K562 (cell line): ENCODE measurements around the gene CTSS. TPM values are rescaled to one million over a fixed set of nuclear protein-coding genes. Genes with fewer than 3 reads are reported as not detected.
"Not testable (repeated sequence)": the region's sequence is repeated elsewhere in the genome, so short reads cannot be mapped to it uniquely, and the experiment has no call there.

Experiments
- DDX20 ChIP-seq: fragments of 450-650 bp; IDR thresholded peaks from 2 replicates; pipeline ENCODE4 v1.6.1; 2016; ENCODE audit warnings: missing genetic modification characterization, low read depth, mild to moderate bottlenecking, missing compliant biosample characterization, moderate library complexity
- PTRF ChIP-seq: fragments of 450-650 bp; IDR thresholded peaks from 2 replicates; pipeline ENCODE4 v1.6.1; 2016; ENCODE audit warnings: mild to moderate bottlenecking, missing genetic modification characterization, missing compliant biosample characterization
- PYGO2 ChIP-seq: fragments of 450-650 bp; IDR thresholded peaks from 2 replicates; pipeline ENCODE4 v1.6.1; 2016; ENCODE audit warnings: mild to moderate bottlenecking, missing genetic modification characterization, moderate library complexity, missing compliant biosample characterization
- TEAD1 ChIP-seq, 2 experiments: fragments of 450-650 bp in 1 of 2; sonication (generic) in 1 of 2; formaldehyde crosslinking; IDR thresholded peaks; 2 replicates each; pipeline versions ENCODE4 v1.4.0 to v1.8.0; 2020 to 2022; ENCODE audit warnings: mild to moderate bottlenecking in 2 of 2, missing genetic modification reagents in 1 of 2
- ZNF354B ChIP-seq: fragments of 250-450 bp; sonication (Bioruptor Pico); IDR thresholded peaks from 2 replicates; pipeline ENCODE4 v1.4.0; 2020
- ZNF41 ChIP-seq: fragments of 250-450 bp; sonication (Bioruptor Pico); conservative IDR thresholded peaks from 2 replicates; pipeline ENCODE4 v1.4.0; 2020; ENCODE audit warnings: mild to moderate bottlenecking
- polyA plus RNA-seq, 8 experiments: library from polyadenylated mRNA; depleted of rRNA in 4 of 8; stranded (reverse) in 5 of 8; unstranded in 3 of 8; fragments of >200 nt; fragmentation: Nextera tagmentation in 2 of 8; fragmentation: Illumina TruSeq in 1 of 8; extraction: Ambion mirVana in 2 of 8; extraction: Trizol in 1 of 8; gene quantifications; 2 replicates each; pipeline versions ENCODE4 v1.2.1 to v1.2.3, GENCODE V29; 2011 to 2014; ENCODE audit warnings: inconsistent platforms in 1 of 8, missing spikeins in 1 of 8
- total RNA-seq, 7 experiments: library from RNA; depleted of rRNA in 6 of 7; stranded (reverse); fragments of >200 nt in 6 of 7; fragmentation: Illumina TruSeq in 2 of 7; extraction: Trizol in 2 of 7; gene quantifications; 2 replicates each; pipeline versions ENCODE4 v1.2.1 to v1.2.3, GENCODE V29; 2011 to 2021; ENCODE audit warnings: low replicate concordance in 1 of 7
- TF ChIP-seq, protein P1 (sequence below), 2 experiments: IDR thresholded peaks in 1 of 2; conservative IDR thresholded peaks in 1 of 2; 2 replicates each; pipeline ENCODE4 v1.6.1; 2016; ENCODE audit warnings: low read depth in 2 of 2, mild to moderate bottlenecking in 1 of 2, missing compliant biosample characterization in 1 of 2, missing genetic modification characterization in 1 of 2, moderate library complexity in 1 of 2
- TF ChIP-seq, protein P2 (sequence below): fragments of 250-450 bp; sonication (Bioruptor Pico); IDR thresholded peaks from 2 replicates; pipeline ENCODE4 v1.8.0; 2022; ENCODE audit warnings: moderate library complexity, mild to moderate bottlenecking, inconsistent platforms
- TF ChIP-seq, protein P3 (sequence below): fragments of 450-650 bp; IDR thresholded peaks from 2 replicates; pipeline ENCODE4 v1.6.1; 2016; ENCODE audit warnings: missing biosample characterization, missing genetic modification characterization

The CTSS gene
- total and polyA plus RNA-seq, 9 of the 15 experiments (the other 6 are each of a cell fraction or from before 2014, with no cell fraction given): 8.6 to 24.9 (median 10.3) TPM

DNA sequence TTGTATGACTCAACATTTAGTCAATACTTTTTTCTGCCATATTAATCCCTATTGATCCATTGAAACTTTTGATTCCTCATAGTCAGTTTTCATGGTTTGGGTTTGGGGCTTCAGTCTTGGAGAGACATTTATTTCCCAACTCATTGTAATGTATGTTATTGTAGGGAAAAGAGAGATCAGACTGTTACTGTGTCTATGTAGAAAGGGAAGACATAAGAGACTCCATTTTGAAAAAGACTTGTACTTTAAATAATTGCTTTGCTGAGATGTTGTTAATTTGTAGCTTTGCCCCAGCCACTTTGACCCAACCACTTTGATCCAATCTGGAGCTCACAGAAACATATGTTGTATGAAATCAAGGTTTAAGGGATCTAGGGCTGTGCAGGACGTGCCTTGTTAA lies 56.5 kb downstream of the CTSS start (continued):
- TF ChIP-seq PYGO2 (tag) (0 out of 2 replicates have a peak, but pooled peaks have one; percentile 67), ZNF354B (peak; percentile 46; the same call in 1 of the 2 replicates), TEAD1 (CRISPR knock-in tag; IDR thresholded peaks at IDR 0.05) (peak in 1 of 2 experiments; percentile 72; a peak in 2 of 4 replicates), PTRF (tag) (peak; percentile 84), DDX20 (tag) (peak; percentile 82), ZNF41 (CRISPR knock-in tag) (peak; percentile 70; the same call in 1 of the 2 replicates)
- TF ChIP-seq, protein P1, sequence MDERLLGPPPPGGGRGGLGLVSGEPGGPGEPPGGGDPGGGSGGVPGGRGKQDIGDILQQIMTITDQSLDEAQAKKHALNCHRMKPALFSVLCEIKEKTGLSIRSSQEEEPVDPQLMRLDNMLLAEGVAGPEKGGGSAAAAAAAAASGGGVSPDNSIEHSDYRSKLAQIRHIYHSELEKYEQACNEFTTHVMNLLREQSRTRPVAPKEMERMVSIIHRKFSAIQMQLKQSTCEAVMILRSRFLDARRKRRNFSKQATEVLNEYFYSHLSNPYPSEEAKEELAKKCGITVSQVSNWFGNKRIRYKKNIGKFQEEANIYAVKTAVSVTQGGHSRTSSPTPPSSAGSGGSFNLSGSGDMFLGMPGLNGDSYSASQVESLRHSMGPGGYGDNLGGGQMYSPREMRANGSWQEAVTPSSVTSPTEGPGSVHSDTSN (CRISPR knock-in tag; IDR thresholded peaks at IDR 0.05; ENCODE audit: low read depth): not testable (repeated sequence)
- TF ChIP-seq, protein P1 (tag; conservative IDR thresholded peaks at IDR 0.05; ENCODE audit: low read depth): 0 out of 2 replicates have a peak, but pooled peaks have one; percentile 27
- TF ChIP-seq, protein P2, sequence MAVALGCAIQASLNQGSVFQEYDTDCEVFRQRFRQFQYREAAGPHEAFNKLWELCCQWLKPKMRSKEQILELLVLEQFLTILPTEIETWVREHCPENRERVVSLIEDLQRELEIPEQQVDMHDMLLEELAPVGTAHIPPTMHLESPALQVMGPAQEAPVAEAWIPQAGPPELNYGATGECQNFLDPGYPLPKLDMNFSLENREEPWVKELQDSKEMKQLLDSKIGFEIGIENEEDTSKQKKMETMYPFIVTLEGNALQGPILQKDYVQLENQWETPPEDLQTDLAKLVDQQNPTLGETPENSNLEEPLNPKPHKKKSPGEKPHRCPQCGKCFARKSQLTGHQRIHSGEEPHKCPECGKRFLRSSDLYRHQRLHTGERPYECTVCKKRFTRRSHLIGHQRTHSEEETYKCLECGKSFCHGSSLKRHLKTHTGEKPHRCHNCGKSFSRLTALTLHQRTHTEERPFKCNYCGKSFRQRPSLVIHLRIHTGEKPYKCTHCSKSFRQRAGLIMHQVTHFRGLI (CRISPR knock-in tag): 0 out of 2 replicates have a peak, but pooled peaks have one; percentile 38
- TF ChIP-seq, protein P3, sequence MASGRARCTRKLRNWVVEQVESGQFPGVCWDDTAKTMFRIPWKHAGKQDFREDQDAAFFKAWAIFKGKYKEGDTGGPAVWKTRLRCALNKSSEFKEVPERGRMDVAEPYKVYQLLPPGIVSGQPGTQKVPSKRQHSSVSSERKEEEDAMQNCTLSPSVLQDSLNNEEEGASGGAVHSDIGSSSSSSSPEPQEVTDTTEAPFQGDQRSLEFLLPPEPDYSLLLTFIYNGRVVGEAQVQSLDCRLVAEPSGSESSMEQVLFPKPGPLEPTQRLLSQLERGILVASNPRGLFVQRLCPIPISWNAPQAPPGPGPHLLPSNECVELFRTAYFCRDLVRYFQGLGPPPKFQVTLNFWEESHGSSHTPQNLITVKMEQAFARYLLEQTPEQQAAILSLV: peak; percentile 53; the same call in 1 of the 2 replicates
